K562 (cell line): Measurements from ENCODE around the gene COL6A2. TPM values are rescaled to one million over a fixed set of nuclear protein-coding genes. Genes with fewer than 3 reads are reported as not detected.

ENCODE experiments used
- ATAC-seq: fragments of 200-7000 bp; cut with Tn5 transposase; 3 replicates; pipeline ENCODE4 v1.9.1; 2020; ENCODE audit warnings: moderate library complexity
- BruUV-seq: library from RNA; stranded (reverse); fragments of 400-500 nt; replicated peaks from 2 replicates; lab custom pipeline; 2021; lab: Mats Ljungman, UMichigan
- CTCF ChIA-PET: fragments of 300-600 bp; formaldehyde crosslinking; extraction: SDS; loops from one replicate; lab custom pipeline; 2021; ENCODE audit warnings: low intra/inter-chr PET ratio; lab: Yijun Ruan, JAX
- POLR2A ChIA-PET: fragments of 300-600, 350-650 bp; sonication (Branson Sonifier 250); formaldehyde crosslinking; extraction: SDS; loops from one replicate; lab custom pipeline; 2021; ENCODE audit warnings: antibody characterized with exemption, inconsistent platforms; lab: Yijun Ruan, JAX
- DNase-seq, 4 experiments: peaks; one replicate each; pipeline versions ENCODE4 v3.0.0 to v3.0.0-alpha.2; 2011 to 2018; ENCODE audit warnings: low spot score in 3 of 4, mixed read lengths in 3 of 4; ENCODE audit errors: extremely low read depth in 1 of 4
- FAIRE-seq: peaks from 2 replicates; lab custom pipeline; 2011; peaks lifted over from hg19 to GRCh38; lab: Jason Lieb, UNC
- H2AFZ ChIP-seq: 2 replicates; pipeline ENCODE4 v1.6.0; 2011; ENCODE audit warnings: low read depth, low read length, control low read depth, inconsistent platforms
- H3K27ac ChIP-seq: fragments of 200-600 bp; 3 replicates; pipeline ENCODE4 v1.8.0; 2011; ENCODE audit warnings: low read depth, mild to moderate bottlenecking, control low read depth, inconsistent platforms, low read length, moderate library complexity, mixed read lengths; ENCODE audit errors: extremely low read depth
- H3K27me3 ChIP-seq, 2 experiments: fragments of 300-600 bp in 1 of 2; 2 replicates in 1 of 2; 3 replicates in 1 of 2; pipeline versions ENCODE4 v1.6.0 to v1.8.0; 2011; ENCODE audit warnings: inconsistent platforms in 2 of 2, low read length in 2 of 2, mild to moderate bottlenecking in 1 of 2, mixed read lengths in 1 of 2, moderate library complexity in 1 of 2; ENCODE audit not compliant: control insufficient read depth in 2 of 2, insufficient read depth in 2 of 2
- H3K36me3 ChIP-seq: fragments of 300-600 bp; 3 replicates; pipeline ENCODE4 v1.8.0; 2011; ENCODE audit warnings: mild to moderate bottlenecking, low read length, inconsistent platforms; ENCODE audit not compliant: control insufficient read depth, insufficient read depth
- H3K4me1 ChIP-seq, 2 experiments: fragments of 200-600 bp in 1 of 2; replicated peaks in 1 of 2; 2 replicates in 1 of 2; 3 replicates in 1 of 2; pipeline versions ENCODE4 v1.5.1 to v1.8.0; 2011; ENCODE audit warnings: inconsistent platforms in 2 of 2, low read length in 2 of 2, mild to moderate bottlenecking in 1 of 2, mixed read lengths in 1 of 2, moderate library complexity in 1 of 2; ENCODE audit not compliant: control insufficient read depth in 2 of 2, insufficient read depth in 2 of 2
- H3K4me2 ChIP-seq: 2 replicates; pipeline ENCODE4 v1.6.1; 2011; ENCODE audit warnings: low read length, control low read depth, inconsistent platforms, mixed read lengths; ENCODE audit not compliant: insufficient read depth
- H3K4me3 ChIP-seq: fragments of 200-600 bp; sonication (generic), shearing (Covaris generic); 2 replicates; pipeline ENCODE4 v1.5.1; 2016; ENCODE audit warnings: control low read depth, inconsistent platforms
- H3K79me2 ChIP-seq: fragments of 200-600 bp; 3 replicates; pipeline ENCODE4 v1.8.0; 2011; ENCODE audit warnings: low read length, inconsistent platforms; ENCODE audit not compliant: control insufficient read depth, insufficient read depth
- H3K9ac ChIP-seq, 2 experiments: 2 replicates each; pipeline versions ENCODE4 v1.6.0 to v1.6.1; 2011; ENCODE audit warnings: low read depth in 2 of 2, low read length in 2 of 2, control low read depth in 1 of 2, inconsistent platforms in 1 of 2, mild to moderate bottlenecking in 1 of 2, mixed read lengths in 1 of 2; ENCODE audit not compliant: insufficient read depth in 1 of 2
- H3K9me1 ChIP-seq: one replicate; pipeline ENCODE4 v1.6.0; 2011; ENCODE audit warnings: inconsistent platforms, mild to moderate bottlenecking, low read length, moderate library complexity; ENCODE audit not compliant: control insufficient read depth, insufficient read depth
- H3K9me3 ChIP-seq: replicated peaks from 2 replicates; pipeline ENCODE4 v1.5.1; 2011; ENCODE audit warnings: low read depth, low read length, inconsistent platforms; ENCODE audit not compliant: control insufficient read depth, insufficient read depth
- H4K20me1 ChIP-seq: replicated peaks from 2 replicates; pipeline ENCODE4 v1.6.1; 2011; ENCODE audit warnings: low read length, inconsistent platforms, mixed read lengths; ENCODE audit not compliant: control insufficient read depth, insufficient read depth
- BDP1 ChIP-seq: IDR thresholded peaks from 3 replicates; pipeline ENCODE4 v1.6.1; 2011; ENCODE audit not compliant: insufficient read length, insufficient read depth
- DMBX1 ChIP-seq: fragments of 250-450 bp; sonication (Bioruptor Pico); IDR thresholded peaks from 2 replicates; pipeline ENCODE4 v1.8.0; 2022; ENCODE audit warnings: inconsistent platforms, mild to moderate bottlenecking, moderate library complexity, borderline replicate concordance
- ETS2 ChIP-seq: IDR thresholded peaks from 2 replicates; pipeline ENCODE4 v1.6.1; 2016; ENCODE audit warnings: borderline replicate concordance, missing genetic modification characterization, mild to moderate bottlenecking, moderate library complexity, missing compliant biosample characterization; ENCODE audit not compliant: poor library complexity, severe bottlenecking
- FIP1L1 ChIP-seq: fragments of 200-400 bp; formaldehyde crosslinking; IDR thresholded peaks from 2 replicates; pipeline ENCODE4 v1.6.1; 2018; ENCODE audit warnings: mild to moderate bottlenecking, low read depth, low read length; ENCODE audit not compliant: poor library complexity, severe bottlenecking
- HMGN3 ChIP-seq: IDR thresholded peaks from 2 replicates; pipeline ENCODE4 v1.6.1; 2011; ENCODE audit warnings: borderline replicate concordance, low read depth, mild to moderate bottlenecking, mixed read lengths, low read length; ENCODE audit not compliant: insufficient read length; ENCODE audit errors: extremely low read depth
- POLR2G ChIP-seq: fragments of 200-400 bp; formaldehyde crosslinking; IDR thresholded peaks from 2 replicates; pipeline ENCODE4 v1.6.1; 2017; ENCODE audit warnings: low read depth, mild to moderate bottlenecking, antibody characterized with exemption, low read length, moderate library complexity
- RBM22 ChIP-seq: fragments of 200-400 bp; formaldehyde crosslinking; IDR thresholded peaks from 2 replicates; pipeline ENCODE4 v1.6.1; 2018; ENCODE audit warnings: low read length, low read depth; ENCODE audit not compliant: poor library complexity, severe bottlenecking
- SMAD3 ChIP-seq: fragments of 450-650 bp; formaldehyde crosslinking; conservative IDR thresholded peaks from 2 replicates; pipeline ENCODE4 v1.4.0; 2020; ENCODE audit warnings: mild to moderate bottlenecking
- SMC3 ChIP-seq: conservative IDR thresholded peaks from 2 replicates; pipeline ENCODE4 v1.6.1; 2011; ENCODE audit warnings: low read depth, low read length, improper control_type of control experiment; ENCODE audit not compliant: insufficient read depth
- TBL1XR1 ChIP-seq, 2 experiments: IDR thresholded peaks; 2 replicates each; pipeline ENCODE4 v1.6.1; 2012; ENCODE audit warnings: improper control_type of control experiment in 2 of 2, low read length in 2 of 2, mild to moderate bottlenecking in 1 of 2
- ZBTB7A ChIP-seq: IDR thresholded peaks from 2 replicates; pipeline ENCODE4 v1.6.1; 2011; ENCODE audit warnings: low read depth, mild to moderate bottlenecking, low read length, moderate library complexity, borderline replicate concordance; ENCODE audit not compliant: control insufficient read depth
- ZNF124 ChIP-seq: sonication (generic); formaldehyde crosslinking; IDR thresholded peaks from 2 replicates; pipeline ENCODE4 v1.8.1; 2022; ENCODE audit warnings: missing genetic modification reagents
- WGBS: fragments of 100-300 bp; shearing (Covaris generic); methylation state at CpG from one replicate; pipeline ENCODE4 v1.1.6; 2016; ENCODE audit warnings: low coverage, mixed read lengths; ENCODE audit not compliant: insufficient coverage; ENCODE audit errors: missing lambda C conversion rate; 5-methylcytosine and 5-hydroxymethylcytosine counted together
- in situ Hi-C: fragments of 300-500 bp; cut with MboI; formaldehyde crosslinking; loops from 4 replicates; pipeline ENCODE4 v1.15.0; 2018; ENCODE audit warnings: inconsistent platforms, mixed read lengths
- intact Hi-C: fragments of 100-400 bp; cut with micrococcal nuclease; formaldehyde crosslinking; loops from 2 replicates; pipeline ENCODE4 v1.14.2; 2022
- polyA plus RNA-seq, 8 experiments: library from polyadenylated mRNA; depleted of rRNA in 4 of 8; stranded (reverse) in 5 of 8; unstranded in 3 of 8; fragments of >200 nt; fragmentation: Nextera tagmentation in 2 of 8; fragmentation: Illumina TruSeq in 1 of 8; extraction: Ambion mirVana in 2 of 8; extraction: Trizol in 1 of 8; gene quantifications; 2 replicates each; pipeline versions ENCODE4 v1.2.1 to v1.2.3, GENCODE V29; 2011 to 2014; ENCODE audit warnings: inconsistent platforms in 1 of 8, missing spikeins in 1 of 8
- total RNA-seq, 7 experiments: library from RNA; depleted of rRNA in 6 of 7; stranded (reverse); fragments of >200 nt in 6 of 7; fragmentation: Illumina TruSeq in 2 of 7; extraction: Trizol in 2 of 7; gene quantifications; 2 replicates each; pipeline versions ENCODE4 v1.2.1 to v1.2.3, GENCODE V29; 2011 to 2021; ENCODE audit warnings: low replicate concordance in 1 of 7

COL6A2 gene
- total and polyA plus RNA-seq, 9 of the 15 experiments (the other 6 are each of a cell fraction or from before 2014, with no cell fraction given), result 0.07 to 1.1 (median 0.24) TPM; not detected in 3

- TF ChIP-seq TBL1XR1 (IDR thresholded peaks at IDR 0.05; ENCODE audit: low read length in 2 of 2), result 0 out of 4 replicates have a peak, but pooled peaks of 1 of the 2 experiments have one; percentile 23
- TF ChIP-seq SMC3, result peak; percentile 54
- no peak for TF ChIP-seq ETS2
- TF ChIP-seq HMGN3, result peak; percentile 46
- TF ChIP-seq DMBX1 (CRISPR knock-in tag), result 0 out of 2 replicates have a peak, but pooled peaks have one; percentile 30
- TF ChIP-seq BDP1, result no peak
Observed at GRCh38 chr21:46153247-46154154, 55.6 kb downstream of the COL6A2 start (continued).

- H4K20me1 ChIP-seq, result no peaks in the 10 kb centered on the region
- peak; percentile 1; the same call in 1 of the 3 replicates for ATAC-seq
- BruUV-seq, result no TSS peak
- WGBS, result 89% methylated on average over 34 of the region's 39 CpGs
- in situ Hi-C loops (no loop called here), intact Hi-C loops (loop anchor here (5.0 kb wide), 1 partner anchor 73 kb away; the partner anchor contains the start of gene LSS)
- no peaks in the 10 kb centered on the region for H3K27me3 ChIP-seq
- ChIA-PET POLR2A (interaction anchor here (2.1 kb wide), 1 partner anchor 11 kb away, joined by 16 read pairs; no protein-coding TSS in a partner anchor), CTCF (no interaction called here)
- H3K4me1 ChIP-seq, result peaks cover 15 to 77% of the 10 kb centered on the region in 2 experiments
- no peaks in the 10 kb centered on the region for H3K9me1 ChIP-seq
- no peak for DNase-seq
- peaks cover 23% of the 10 kb centered on the region; the same call in 2 of the 3 replicates for H3K36me3 ChIP-seq
- peak overlapping the region; percentile 74 for H3K27ac ChIP-seq
- H3K9ac ChIP-seq, result peak overlapping the region; percentile 68 to 87; a peak in 3 of 4 replicates
- H3K4me3 ChIP-seq, result no peak overlapping the region
- no peaks in the 10 kb centered on the region; the same call in 2 of the 3 replicates for H3K79me2 ChIP-seq
- FAIRE-seq, result no peak
- H2AFZ ChIP-seq, result no peak overlapping the region
- H3K9me3 ChIP-seq, result no peaks in the 10 kb centered on the region
- H3K4me2 ChIP-seq, result no peak overlapping the region
- TF ChIP-seq SMAD3 (CRISPR knock-in tag) (no peak), RBM22 (peak; percentile 49), FIP1L1 (peak; percentile 10), POLR2G (peak; percentile 9), ZNF124 (CRISPR knock-in tag) (0 out of 2 replicates have a peak, but pooled peaks have one; percentile 13), HMGN3 (peak; percentile 4), ZBTB7A (peak; percentile 74)
Observed at GRCh38 chr21:46154155-46154954, 56.4 kb downstream of the COL6A2 start.
